Natural killer cell (primary cell): ENCODE data around the gene ARID1B. TPM values are rescaled to one million over a fixed set of nuclear protein-coding genes. Genes with fewer than 3 reads are reported as not detected.

Experiments
- ATAC-seq, 3 donors: fragments of 150-1000 bp in 2 of 3; fragments of 200-7000 bp in 1 of 3; cut with Tn5 transposase; 1 replicate in 1 of 3; 2 replicates in 2 of 3; pipeline ENCODE4 v1.10.0; 2021; ENCODE audit warnings: mild to moderate bottlenecking in 2 of 3, moderate library complexity in 2 of 3
- DNase-seq, 2 donors: peaks; one replicate each; pipeline versions ENCODE4 v3.0.0 to v3.0.0-alpha.2; 2013 to 2021; ENCODE audit warnings: mixed read lengths in 1 of 2
- H3K27ac ChIP-seq: one replicate; pipeline ENCODE4 v1.5.1; 2013; ENCODE audit warnings: mild to moderate bottlenecking, low read length
- H3K27me3 ChIP-seq: one replicate; pipeline ENCODE4 v1.6.1; 2013; ENCODE audit warnings: low read length; ENCODE audit not compliant: control insufficient read depth, insufficient read depth
- H3K36me3 ChIP-seq: one replicate; pipeline ENCODE4 v1.6.1; 2013; ENCODE audit warnings: low read length; ENCODE audit not compliant: control insufficient read depth, insufficient read depth
- H3K4me1 ChIP-seq: one replicate; pipeline ENCODE4 v1.6.1; 2013; ENCODE audit warnings: low read length; ENCODE audit not compliant: control insufficient read depth, insufficient read depth
- H3K4me3 ChIP-seq: one replicate; pipeline ENCODE4 v1.5.1; 2013; ENCODE audit warnings: low read length
- H3K9me3 ChIP-seq: one replicate; pipeline ENCODE4 v1.6.1; 2013; ENCODE audit warnings: low read length; ENCODE audit not compliant: control insufficient read depth, insufficient read depth
- H3K27ac Mint-ChIP-seq, 2 donors: one replicate each; pipeline ENCODE4 v1.8.0; 2022; ENCODE audit warnings: mild to moderate bottlenecking in 2 of 2, mixed read lengths in 2 of 2, moderate library complexity in 1 of 2
- H3K27me3 Mint-ChIP-seq, 2 donors: one replicate each; pipeline ENCODE4 v1.8.0; 2022; ENCODE audit warnings: low read depth in 2 of 2, mixed read lengths in 2 of 2
- H3K36me3 Mint-ChIP-seq: one replicate; pipeline ENCODE4 v1.8.0; 2022; ENCODE audit warnings: mixed read lengths
- H3K4me1 Mint-ChIP-seq, 2 donors: one replicate each; pipeline ENCODE4 v1.8.0; 2022; ENCODE audit warnings: mixed read lengths in 2 of 2
- H3K4me3 Mint-ChIP-seq: one replicate; pipeline ENCODE4 v1.8.0; 2022; ENCODE audit warnings: mild to moderate bottlenecking, moderate library complexity, mixed read lengths
- H3K9me3 Mint-ChIP-seq, 2 donors: one replicate each; pipeline ENCODE4 v1.8.0; 2022; ENCODE audit warnings: mixed read lengths in 2 of 2
- WGBS: methylation state at CpG from one replicate; pipeline ENCODE4 v1.1.7; 2013; ENCODE audit warnings: missing lambda C conversion rate; ENCODE audit not compliant: insufficient coverage; 5-methylcytosine and 5-hydroxymethylcytosine counted together
- intact Hi-C: fragments of 100-400 bp; cut with micrococcal nuclease; formaldehyde crosslinking; loops from one replicate; pipeline ENCODE4 v1.14.2; 2022
- total RNA-seq, 4 donors: library from RNA; stranded (reverse); fragments of 120-200 nt in 1 of 4; gene quantifications; one replicate each; pipeline versions ENCODE4 v1.2.3 to v1.2.4, GENCODE V29; 2013 to 2022
- TF ChIP-seq, protein P1 (sequence below): fragments of 200-600 bp; IDR thresholded peaks from one replicate; pipeline ENCODE4 v1.8.0; 2022; ENCODE audit warnings: antibody characterized with exemption

Gene ARID1B
- total RNA-seq, 3 donors from 2014 or later (not counting 1 experiment from before 2014, with no cell fraction given) = 180 to 201 (median 189) TPM

- no peak overlapping the region for H3K4me3 Mint-ChIP-seq
- ATAC-seq (no peak), DNase-seq (no peak)
- peaks cover 8 to 16% of the 10 kb centered on the region in 2 donors for H3K4me1 Mint-ChIP-seq
- H3K27me3 Mint-ChIP-seq = peaks cover 0 to 4% of the 10 kb centered on the region in 2 donors
- TF ChIP-seq, protein P1, sequence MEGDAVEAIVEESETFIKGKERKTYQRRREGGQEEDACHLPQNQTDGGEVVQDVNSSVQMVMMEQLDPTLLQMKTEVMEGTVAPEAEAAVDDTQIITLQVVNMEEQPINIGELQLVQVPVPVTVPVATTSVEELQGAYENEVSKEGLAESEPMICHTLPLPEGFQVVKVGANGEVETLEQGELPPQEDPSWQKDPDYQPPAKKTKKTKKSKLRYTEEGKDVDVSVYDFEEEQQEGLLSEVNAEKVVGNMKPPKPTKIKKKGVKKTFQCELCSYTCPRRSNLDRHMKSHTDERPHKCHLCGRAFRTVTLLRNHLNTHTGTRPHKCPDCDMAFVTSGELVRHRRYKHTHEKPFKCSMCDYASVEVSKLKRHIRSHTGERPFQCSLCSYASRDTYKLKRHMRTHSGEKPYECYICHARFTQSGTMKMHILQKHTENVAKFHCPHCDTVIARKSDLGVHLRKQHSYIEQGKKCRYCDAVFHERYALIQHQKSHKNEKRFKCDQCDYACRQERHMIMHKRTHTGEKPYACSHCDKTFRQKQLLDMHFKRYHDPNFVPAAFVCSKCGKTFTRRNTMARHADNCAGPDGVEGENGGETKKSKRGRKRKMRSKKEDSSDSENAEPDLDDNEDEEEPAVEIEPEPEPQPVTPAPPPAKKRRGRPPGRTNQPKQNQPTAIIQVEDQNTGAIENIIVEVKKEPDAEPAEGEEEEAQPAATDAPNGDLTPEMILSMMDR = no peak
- H3K9me3 ChIP-seq = no peaks in the 10 kb centered on the region
- no peak overlapping the region for H3K27ac ChIP-seq
- H3K9me3 Mint-ChIP-seq = no peaks in the 10 kb centered on the region
- H3K36me3 Mint-ChIP-seq = no peaks in the 10 kb centered on the region
- WGBS = 100% methylated on average over 5 of the region's 5 CpGs
- no peaks in the 10 kb centered on the region for H3K36me3 ChIP-seq
- H3K4me1 ChIP-seq = peaks cover 3% of the 10 kb centered on the region
- H3K27me3 ChIP-seq = no peaks in the 10 kb centered on the region
- H3K4me3 ChIP-seq = no peak overlapping the region
- no peak overlapping the region for H3K27ac Mint-ChIP-seq
- intact Hi-C loops = no loop called here
Observed at GRCh38 chr6:156773476-156773875, 3.7 kb upstream of the ARID1B start.

- Mint-ChIP-seq H3K27ac (peak overlapping the region in 1 of 2 donors; percentile 49), H3K27me3 (peaks cover 0 to 4% of the 10 kb centered on the region in 2 donors), H3K36me3 (no peaks in the 10 kb centered on the region), H3K9me3 (no peaks in the 10 kb centered on the region), H3K4me1 (peaks cover 8 to 16% of the 10 kb centered on the region in 2 donors), H3K4me3 (peak overlapping the region; percentile 53)
- TF ChIP-seq, protein P1 = no peak
- intact Hi-C loops = no loop called here
- Histone ChIP-seq H3K27ac (no peak overlapping the region), H3K4me3 (no peak overlapping the region), H3K27me3 (no peaks in the 10 kb centered on the region), H3K9me3 (no peaks in the 10 kb centered on the region), H3K36me3 (no peaks in the 10 kb centered on the region), H3K4me1 (peaks cover 3% of the 10 kb centered on the region)
- 65% methylated on average over 12 of the region's 15 CpGs for WGBS
- DNase-seq = no peak
- no peak for ATAC-seq
Observed at GRCh38 chr6:156773935-156774852, 3.0 kb upstream of the ARID1B start.

DNA sequence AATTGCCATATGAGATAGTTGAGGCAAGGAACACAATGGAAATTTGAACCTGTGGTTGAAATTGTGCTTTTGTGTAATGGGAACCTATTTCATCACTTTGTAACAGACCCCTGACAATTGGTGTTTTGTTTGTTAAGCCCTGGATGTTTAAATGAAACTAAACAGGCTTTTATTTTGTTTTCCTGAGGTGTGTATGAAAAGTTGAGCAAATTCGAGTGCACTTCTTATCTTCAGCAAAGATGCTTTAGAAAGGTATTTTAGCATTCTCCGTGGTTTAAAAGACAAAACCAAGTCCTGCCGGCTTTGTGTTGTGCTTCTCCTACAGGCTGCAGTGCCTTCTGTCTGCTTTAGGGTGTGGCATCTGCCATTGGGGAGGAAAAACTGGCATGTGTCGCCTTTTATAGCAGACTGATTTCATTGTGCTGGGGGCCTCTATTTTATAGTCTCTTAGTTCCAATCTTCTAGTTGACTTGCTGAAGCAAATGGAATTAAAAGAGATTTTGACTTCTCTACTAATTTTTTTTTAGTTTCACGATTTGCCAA lies 2.2 kb upstream of the ARID1B start:
- H3K4me3 ChIP-seq = no peak overlapping the region
- no peaks in the 10 kb centered on the region for H3K36me3 ChIP-seq
- DNase-seq = no peak
- no peak overlapping the region for H3K4me3 Mint-ChIP-seq
- no peaks in the 10 kb centered on the region for H3K27me3 ChIP-seq
- intact Hi-C loops = loop anchor here (5.0 kb wide), 1 partner anchor 407 kb away; no protein-coding TSS in a partner anchor
- no peak overlapping the region for H3K27ac ChIP-seq
- peaks cover 6% of the 10 kb centered on the region for H3K4me1 ChIP-seq
- H3K9me3 ChIP-seq = no peaks in the 10 kb centered on the region
- ATAC-seq = no peak
- H3K4me1 Mint-ChIP-seq = peaks cover 8 to 18% of the 10 kb centered on the region in 2 donors
- TF ChIP-seq, protein P1 = no peak
- peaks cover 0 to 4% of the 10 kb centered on the region in 2 donors for H3K27me3 Mint-ChIP-seq
- H3K36me3 Mint-ChIP-seq = no peaks in the 10 kb centered on the region
- peak overlapping the region in 1 of 2 donors; percentile 49 for H3K27ac Mint-ChIP-seq
- H3K9me3 Mint-ChIP-seq = no peaks in the 10 kb centered on the region
- 54% methylated on average over 4 of the region's 5 CpGs for WGBS
